CD1c-positive myeloid dendritic cell (primary cell): ENCODE results near the gene BLTP3A.
"Not testable (repeated sequence)": the region's sequence is repeated elsewhere in the genome, so short reads cannot be mapped to it uniquely, and the experiment has no call there.

Experiments used
- DNase-seq: peaks from one replicate; pipeline ENCODE4 v3.0.0-alpha.2; 2016; ENCODE audit errors: extremely low spot score

The BLTP3A gene

GRCh38 chr6:34791164-34791700 is 651 bp upstream of the BLTP3A start:
- peak; percentile 17 for DNase-seq

- peak; percentile 81 for DNase-seq
These were observed 970 bp downstream of the BLTP3A start for GRCh38 chr6:34792605-34793500.

DNA sequence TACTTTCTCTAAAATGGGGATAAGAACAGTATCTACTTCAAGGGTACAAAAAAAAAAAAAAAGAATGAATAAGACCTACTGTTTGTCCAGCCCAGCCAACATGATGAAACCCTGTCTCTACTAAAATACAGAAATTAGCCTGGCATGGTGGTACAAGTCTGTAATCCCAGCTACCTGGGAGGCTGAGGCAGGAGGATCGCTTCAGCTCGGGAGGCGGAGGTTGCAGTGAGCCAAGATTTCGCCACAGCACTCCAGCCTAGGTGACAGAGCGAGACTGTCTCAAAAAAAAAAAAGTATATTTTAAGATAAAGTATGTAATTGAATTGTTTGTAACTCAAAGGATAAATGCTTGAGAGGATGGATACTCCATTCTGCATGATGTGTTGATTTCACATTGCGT is 2.0 kb downstream of the BLTP3A start:
- DNase-seq: no peak

GRCh38 chr6:34795836-34796425 is 4.0 kb downstream of the BLTP3A start:
- no peak for DNase-seq

DNA sequence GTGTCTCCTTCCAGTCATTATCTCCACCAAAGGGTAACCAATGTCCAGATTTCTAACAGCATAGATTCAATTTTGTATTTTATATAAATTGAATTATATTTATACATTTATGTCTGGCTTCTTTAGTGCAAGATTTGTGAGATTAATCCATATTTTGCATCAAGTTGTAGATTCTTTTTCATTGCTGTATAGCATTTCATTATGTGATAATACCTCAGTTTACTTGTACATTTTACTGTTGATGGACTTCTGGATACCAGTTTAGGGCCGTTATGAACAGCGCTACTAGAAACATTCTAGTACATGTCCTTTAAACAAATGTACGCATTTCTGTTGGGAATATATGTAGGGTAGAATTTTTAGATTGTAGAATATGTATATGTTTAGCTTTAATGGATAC is 6.2 kb downstream of the BLTP3A start:
- no peak for DNase-seq

DNA sequence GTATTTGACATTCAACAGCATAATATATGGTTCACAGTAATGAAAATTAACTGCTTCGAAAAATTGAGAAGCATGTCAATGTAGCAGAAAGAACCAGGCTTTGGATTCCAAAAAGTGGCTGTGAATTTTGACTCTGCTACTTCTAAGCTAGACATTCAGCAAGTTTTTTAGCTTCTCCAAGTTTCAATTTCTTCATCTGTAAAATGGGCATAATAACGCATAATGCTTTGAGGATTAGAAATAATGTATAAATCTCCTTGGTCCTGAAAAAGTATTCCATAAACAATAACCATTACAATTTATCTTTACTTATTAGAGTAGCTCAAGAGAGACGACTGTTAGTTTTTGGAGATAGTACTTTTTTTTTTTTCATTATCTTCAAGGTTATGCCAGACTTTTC is 7.7 kb downstream of the BLTP3A start:
- no peak for DNase-seq

- no peak for DNase-seq
These were observed 12.7 kb downstream of the BLTP3A start for GRCh38 chr6:34804543-34804942.

- not testable (repeated sequence) for DNase-seq
These were observed 13.2 kb downstream of the BLTP3A start for GRCh38 chr6:34805074-34805473.

- DNase-seq: no peak
These were observed 15.0 kb downstream of the BLTP3A start for GRCh38 chr6:34806738-34807453.

GRCh38 chr6:34808473-34808872 is 16.6 kb downstream of the BLTP3A start:
- DNase-seq: not testable (repeated sequence)

- not testable (repeated sequence) for DNase-seq
These were observed 17.5 kb downstream of the BLTP3A start for GRCh38 chr6:34809419-34809818.

DNA sequence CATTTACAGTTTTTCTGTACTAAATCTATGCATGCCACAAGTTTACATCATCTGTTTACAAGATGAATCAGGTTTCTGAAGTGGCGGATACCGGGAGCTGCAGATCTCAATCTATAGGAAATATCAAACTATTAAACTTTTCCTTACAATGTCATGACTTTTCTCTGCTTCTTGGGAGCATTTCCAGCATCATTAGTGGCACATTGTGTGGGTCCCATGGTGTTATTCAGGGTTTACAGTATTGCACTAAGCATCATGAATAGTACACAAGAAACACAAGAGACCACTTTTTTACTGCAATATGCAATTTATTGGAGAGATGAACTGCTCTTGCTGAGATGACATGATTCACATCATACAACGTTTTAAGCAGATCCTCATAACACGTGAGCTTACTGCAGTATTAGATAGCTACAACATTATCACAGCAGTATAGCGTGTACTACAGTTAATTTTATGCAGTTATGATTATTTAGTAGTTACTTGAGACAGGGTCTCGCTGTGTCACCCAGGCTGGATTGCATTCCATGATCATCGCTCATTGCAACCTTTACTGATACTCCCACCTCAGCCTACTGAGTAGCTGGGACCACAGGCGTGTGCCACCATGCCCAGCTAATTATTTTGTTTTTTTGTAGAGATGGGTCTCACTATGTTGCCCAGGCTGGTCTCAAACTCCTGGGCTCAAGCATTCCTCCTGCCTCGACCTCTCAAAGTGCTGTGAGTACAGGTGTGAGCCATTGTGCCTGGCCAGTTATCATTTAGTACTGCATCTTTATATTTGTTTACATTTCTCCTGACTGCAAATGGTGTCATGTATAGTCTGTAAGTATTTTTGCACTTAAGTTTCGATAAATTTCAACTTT is 18.4 kb downstream of the BLTP3A start:
- no peak for DNase-seq

DNA sequence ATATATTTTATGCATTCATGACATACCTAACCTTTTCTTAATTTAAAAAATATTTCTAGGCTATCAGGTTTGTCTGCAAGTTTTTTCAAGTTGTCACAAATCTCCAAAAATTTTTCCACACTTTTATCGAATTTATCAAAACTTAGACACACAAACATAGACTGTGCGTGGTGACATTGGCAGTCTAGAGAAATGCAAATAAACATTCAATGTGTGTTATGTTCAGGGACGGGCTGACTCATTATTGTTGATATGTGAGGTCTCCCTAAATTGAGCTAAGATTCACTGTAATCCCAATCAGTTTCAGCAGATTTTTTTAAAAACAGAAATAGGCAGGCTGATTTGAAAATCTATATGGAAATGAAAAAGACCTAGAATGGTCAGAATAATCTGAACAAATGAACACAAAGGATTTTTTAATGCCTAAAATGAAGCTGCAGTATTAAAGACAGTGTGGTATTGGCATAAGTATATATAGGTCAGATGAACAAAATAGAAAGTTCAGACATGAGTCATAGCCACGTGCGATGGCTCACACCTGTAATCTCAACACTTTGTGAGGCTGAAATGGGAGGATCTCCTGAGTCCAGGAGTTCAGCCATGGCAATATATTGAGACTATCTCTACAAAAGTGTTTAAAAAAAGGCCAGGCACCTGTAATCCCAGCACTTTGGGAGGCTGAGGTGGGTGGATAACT is 19.2 kb downstream of the BLTP3A start:
- no peak for DNase-seq

GRCh38 chr6:34813028-34813713 is 21.3 kb downstream of the BLTP3A start:
- no peak for DNase-seq

- DNase-seq: peak; percentile 59
These were observed 24.9 kb downstream of the BLTP3A start for GRCh38 chr6:34816635-34817301.

GRCh38 chr6:34817446-34817845 is 25.6 kb downstream of the BLTP3A start:
- no peak for DNase-seq

- DNase-seq: peak; percentile 84
These were observed 27.1 kb downstream of the BLTP3A start for GRCh38 chr6:34818872-34819570.

- DNase-seq: peak; percentile 66
These were observed 27.9 kb downstream of the BLTP3A start for GRCh38 chr6:34819571-34820480.
